Thyroid gland (tissue), 4 donors: ENCODE data around the gene ULBP2.

Experiments used
- CTCF ChIP-seq, 6 experiments: fragments of 200-600 bp in 3 of 6; fragments of 450-650 bp in 3 of 6; sonication (generic) in 3 of 6; IDR thresholded peaks; one replicate each; pipeline ENCODE4 v1.5.1; 2016 to 2019; ENCODE audit warnings: antibody characterized with exemption in 6 of 6, mild to moderate bottlenecking in 2 of 6, inconsistent platforms in 1 of 6, moderate library complexity in 1 of 6
- POLR2A ChIP-seq, 2 donors: fragments of 450-650 bp; IDR thresholded peaks; one replicate each; pipeline ENCODE4 v1.6.1; 2017; ENCODE audit warnings: antibody characterized with exemption in 2 of 2, mild to moderate bottlenecking in 2 of 2, moderate library complexity in 1 of 2

- TF ChIP-seq POLR2A (IDR thresholded peaks at IDR 0.05) = no peak
- no peak for TF ChIP-seq CTCF (IDR thresholded peaks at IDR 0.05)
Observed at GRCh38 chr6:149923327-149923986, 18.4 kb upstream of the ULBP2 start.
